ENCODE measurements around the gene FAM177B. TPM values are rescaled to one million over a fixed set of nuclear protein-coding genes. Genes with fewer than 3 reads are reported as not detected.

FAM177B gene
- total and polyA plus RNA-seq, 2 experiments from 2014 or later = not detected

DNA sequence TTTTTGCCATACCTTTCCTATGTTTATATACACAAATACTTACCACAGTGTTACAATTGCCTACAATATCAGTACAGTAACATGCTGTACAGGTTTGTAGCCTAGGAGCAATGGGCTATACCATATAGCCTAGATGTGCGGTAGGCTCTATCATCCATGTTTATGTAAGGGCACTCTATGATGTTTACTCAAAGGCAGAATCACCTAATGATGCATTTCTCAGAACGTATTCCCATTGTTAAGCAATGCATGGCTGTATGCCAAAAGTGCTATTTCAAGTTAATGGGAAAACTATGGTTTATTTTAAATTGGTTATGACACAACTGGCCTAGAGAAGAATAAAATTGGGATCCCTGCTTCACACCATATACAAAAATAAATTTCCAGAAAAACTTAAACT, 41.0 kb downstream of the FAM177B start:
- Mint-ChIP-seq H3K9me3 (no peaks in the 10 kb centered on the region), H3K36me3 (ENCODE audit: low read depth) (no peaks in the 10 kb centered on the region), H3K4me3 (no peak overlapping the region), H3K27me3 (ENCODE audit: insufficient read depth, low read depth, poor library complexity) (peaks cover 2% of the 10 kb centered on the region), H3K27ac (no peak overlapping the region), H3K4me1 (no peaks in the 10 kb centered on the region)
- Histone ChIP-seq H3K79me2 (replicated peaks; ENCODE audit: insufficient read depth) (no peaks in the 10 kb centered on the region), H3K9me2 (ENCODE audit: insufficient read depth) (no peaks in the 10 kb centered on the region), H3K27ac (ENCODE audit: low read depth) (no peak overlapping the region), H3K27me3 (ENCODE audit: insufficient read depth) (no peaks in the 10 kb centered on the region), H3K4me2 (no peak overlapping the region), H3K36me3 (ENCODE audit: insufficient read depth) (no peaks in the 10 kb centered on the region), H2AFZ (no peak overlapping the region), H3K4me1 (ENCODE audit: insufficient read depth) (no peaks in the 10 kb centered on the region), H3K4me3 (no peak overlapping the region), H4K20me1 (replicated peaks; ENCODE audit: insufficient read depth) (no peaks in the 10 kb centered on the region), H3F3A (replicated peaks; ENCODE audit: low read depth) (no peaks in the 10 kb centered on the region)
- TF ChIP-seq NANOG (IDR thresholded peaks at IDR 0.05; ENCODE audit: borderline replicate concordance) (no peak), EZH2phosphoT487 (IDR thresholded peaks at IDR 0.05; ENCODE audit: unreplicated experiment) (no peak), CREB1 (CRISPR knock-in tag; IDR thresholded peaks at IDR 0.05; ENCODE audit: low read depth) (no peak), POLR2AphosphoS5 (IDR thresholded peaks at IDR 0.05; ENCODE audit: low read depth) (no peak), ZNF114 (CRISPR knock-in tag; IDR thresholded peaks at IDR 0.05) (no peak), JUNB (IDR thresholded peaks at IDR 0.05; ENCODE audit: unreplicated experiment) (no peak), CTCF (conservative IDR thresholded peaks at IDR 0.05; ENCODE audit: low read depth in 2 of 2) (no peak), EZH2 (IDR thresholded peaks at IDR 0.05; ENCODE audit: low read depth, unreplicated experiment) (no peak), ZNF331 (CRISPR knock-in tag; IDR thresholded peaks at IDR 0.05; ENCODE audit: low read depth) (no peak), STAT1 (IDR thresholded peaks at IDR 0.05; ENCODE audit: unreplicated experiment) (no peak)
- TF ChIP-seq, protein P1, sequence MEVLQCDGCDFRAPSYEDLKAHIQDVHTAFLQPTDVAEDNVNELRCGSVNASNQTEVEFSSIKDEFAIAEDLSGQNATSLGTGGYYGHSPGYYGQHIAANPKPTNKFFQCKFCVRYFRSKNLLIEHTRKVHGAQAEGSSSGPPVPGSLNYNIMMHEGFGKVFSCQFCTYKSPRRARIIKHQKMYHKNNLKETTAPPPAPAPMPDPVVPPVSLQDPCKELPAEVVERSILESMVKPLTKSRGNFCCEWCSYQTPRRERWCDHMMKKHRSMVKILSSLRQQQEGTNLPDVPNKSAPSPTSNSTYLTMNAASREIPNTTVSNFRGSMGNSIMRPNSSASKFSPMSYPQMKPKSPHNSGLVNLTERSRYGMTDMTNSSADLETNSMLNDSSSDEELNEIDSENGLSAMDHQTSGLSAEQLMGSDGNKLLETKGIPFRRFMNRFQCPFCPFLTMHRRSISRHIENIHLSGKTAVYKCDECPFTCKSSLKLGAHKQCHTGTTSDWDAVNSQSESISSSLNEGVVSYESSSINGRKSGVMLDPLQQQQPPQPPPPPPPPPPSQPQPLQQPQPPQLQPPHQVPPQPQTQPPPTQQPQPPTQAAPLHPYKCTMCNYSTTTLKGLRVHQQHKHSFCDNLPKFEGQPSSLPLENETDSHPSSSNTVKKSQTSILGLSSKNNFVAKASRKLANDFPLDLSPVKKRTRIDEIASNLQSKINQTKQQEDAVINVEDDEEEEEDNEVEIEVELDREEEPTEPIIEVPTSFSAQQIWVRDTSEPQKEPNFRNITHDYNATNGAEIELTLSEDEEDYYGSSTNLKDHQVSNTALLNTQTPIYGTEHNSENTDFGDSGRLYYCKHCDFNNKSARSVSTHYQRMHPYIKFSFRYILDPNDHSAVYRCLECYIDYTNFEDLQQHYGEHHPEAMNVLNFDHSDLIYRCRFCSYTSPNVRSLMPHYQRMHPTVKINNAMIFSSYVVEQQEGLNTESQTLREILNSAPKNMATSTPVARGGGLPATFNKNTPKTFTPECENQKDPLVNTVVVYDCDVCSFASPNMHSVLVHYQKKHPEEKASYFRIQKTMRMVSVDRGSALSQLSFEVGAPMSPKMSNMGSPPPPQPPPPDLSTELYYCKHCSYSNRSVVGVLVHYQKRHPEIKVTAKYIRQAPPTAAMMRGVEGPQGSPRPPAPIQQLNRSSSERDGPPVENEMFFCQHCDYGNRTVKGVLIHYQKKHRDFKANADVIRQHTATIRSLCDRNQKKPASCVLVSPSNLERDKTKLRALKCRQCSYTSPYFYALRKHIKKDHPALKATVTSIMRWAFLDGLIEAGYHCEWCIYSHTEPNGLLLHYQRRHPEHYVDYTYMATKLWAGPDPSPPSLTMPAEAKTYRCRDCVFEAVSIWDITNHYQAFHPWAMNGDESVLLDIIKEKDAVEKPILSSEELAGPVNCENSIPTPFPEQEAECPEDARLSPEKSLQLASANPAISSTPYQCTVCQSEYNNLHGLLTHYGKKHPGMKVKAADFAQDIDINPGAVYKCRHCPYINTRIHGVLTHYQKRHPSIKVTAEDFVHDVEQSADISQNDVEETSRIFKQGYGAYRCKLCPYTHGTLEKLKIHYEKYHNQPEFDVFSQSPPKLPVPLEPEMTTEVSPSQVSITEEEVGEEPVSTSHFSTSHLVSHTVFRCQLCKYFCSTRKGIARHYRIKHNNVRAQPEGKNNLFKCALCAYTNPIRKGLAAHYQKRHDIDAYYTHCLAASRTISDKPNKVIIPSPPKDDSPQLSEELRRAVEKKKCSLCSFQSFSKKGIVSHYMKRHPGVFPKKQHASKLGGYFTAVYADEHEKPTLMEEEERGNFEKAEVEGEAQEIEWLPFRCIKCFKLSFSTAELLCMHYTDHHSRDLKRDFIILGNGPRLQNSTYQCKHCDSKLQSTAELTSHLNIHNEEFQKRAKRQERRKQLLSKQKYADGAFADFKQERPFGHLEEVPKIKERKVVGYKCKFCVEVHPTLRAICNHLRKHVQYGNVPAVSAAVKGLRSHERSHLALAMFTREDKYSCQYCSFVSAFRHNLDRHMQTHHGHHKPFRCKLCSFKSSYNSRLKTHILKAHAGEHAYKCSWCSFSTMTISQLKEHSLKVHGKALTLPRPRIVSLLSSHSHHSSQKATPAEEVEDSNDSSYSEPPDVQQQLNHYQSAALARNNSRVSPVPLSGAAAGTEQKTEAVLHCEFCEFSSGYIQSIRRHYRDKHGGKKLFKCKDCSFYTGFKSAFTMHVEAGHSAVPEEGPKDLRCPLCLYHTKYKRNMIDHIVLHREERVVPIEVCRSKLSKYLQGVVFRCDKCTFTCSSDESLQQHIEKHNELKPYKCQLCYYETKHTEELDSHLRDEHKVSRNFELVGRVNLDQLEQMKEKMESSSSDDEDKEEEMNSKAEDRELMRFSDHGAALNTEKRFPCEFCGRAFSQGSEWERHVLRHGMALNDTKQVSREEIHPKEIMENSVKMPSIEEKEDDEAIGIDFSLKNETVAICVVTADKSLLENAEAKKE (CRISPR knock-in tag; IDR thresholded peaks at IDR 0.05) = no peak
- TF ChIP-seq, protein P2, sequence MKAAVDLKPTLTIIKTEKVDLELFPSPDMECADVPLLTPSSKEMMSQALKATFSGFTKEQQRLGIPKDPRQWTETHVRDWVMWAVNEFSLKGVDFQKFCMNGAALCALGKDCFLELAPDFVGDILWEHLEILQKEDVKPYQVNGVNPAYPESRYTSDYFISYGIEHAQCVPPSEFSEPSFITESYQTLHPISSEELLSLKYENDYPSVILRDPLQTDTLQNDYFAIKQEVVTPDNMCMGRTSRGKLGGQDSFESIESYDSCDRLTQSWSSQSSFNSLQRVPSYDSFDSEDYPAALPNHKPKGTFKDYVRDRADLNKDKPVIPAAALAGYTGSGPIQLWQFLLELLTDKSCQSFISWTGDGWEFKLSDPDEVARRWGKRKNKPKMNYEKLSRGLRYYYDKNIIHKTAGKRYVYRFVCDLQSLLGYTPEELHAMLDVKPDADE (IDR thresholded peaks at IDR 0.05) = no peak
- TF ChIP-seq, protein P3, sequence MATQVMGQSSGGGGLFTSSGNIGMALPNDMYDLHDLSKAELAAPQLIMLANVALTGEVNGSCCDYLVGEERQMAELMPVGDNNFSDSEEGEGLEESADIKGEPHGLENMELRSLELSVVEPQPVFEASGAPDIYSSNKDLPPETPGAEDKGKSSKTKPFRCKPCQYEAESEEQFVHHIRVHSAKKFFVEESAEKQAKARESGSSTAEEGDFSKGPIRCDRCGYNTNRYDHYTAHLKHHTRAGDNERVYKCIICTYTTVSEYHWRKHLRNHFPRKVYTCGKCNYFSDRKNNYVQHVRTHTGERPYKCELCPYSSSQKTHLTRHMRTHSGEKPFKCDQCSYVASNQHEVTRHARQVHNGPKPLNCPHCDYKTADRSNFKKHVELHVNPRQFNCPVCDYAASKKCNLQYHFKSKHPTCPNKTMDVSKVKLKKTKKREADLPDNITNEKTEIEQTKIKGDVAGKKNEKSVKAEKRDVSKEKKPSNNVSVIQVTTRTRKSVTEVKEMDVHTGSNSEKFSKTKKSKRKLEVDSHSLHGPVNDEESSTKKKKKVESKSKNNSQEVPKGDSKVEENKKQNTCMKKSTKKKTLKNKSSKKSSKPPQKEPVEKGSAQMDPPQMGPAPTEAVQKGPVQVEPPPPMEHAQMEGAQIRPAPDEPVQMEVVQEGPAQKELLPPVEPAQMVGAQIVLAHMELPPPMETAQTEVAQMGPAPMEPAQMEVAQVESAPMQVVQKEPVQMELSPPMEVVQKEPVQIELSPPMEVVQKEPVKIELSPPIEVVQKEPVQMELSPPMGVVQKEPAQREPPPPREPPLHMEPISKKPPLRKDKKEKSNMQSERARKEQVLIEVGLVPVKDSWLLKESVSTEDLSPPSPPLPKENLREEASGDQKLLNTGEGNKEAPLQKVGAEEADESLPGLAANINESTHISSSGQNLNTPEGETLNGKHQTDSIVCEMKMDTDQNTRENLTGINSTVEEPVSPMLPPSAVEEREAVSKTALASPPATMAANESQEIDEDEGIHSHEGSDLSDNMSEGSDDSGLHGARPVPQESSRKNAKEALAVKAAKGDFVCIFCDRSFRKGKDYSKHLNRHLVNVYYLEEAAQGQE (IDR thresholded peaks at IDR 0.05; ENCODE audit: unreplicated experiment) = no peak
- ATAC-seq (no peak), DNase-seq (ENCODE audit: low spot score) (no peak)

All from GM23338 (cell line).